HEK293 (cell line): ENCODE measurements around the gene COPS9.

Source experiments
- CTCF ChIA-PET: fragments of 350-600 bp; formaldehyde crosslinking; extraction: SDS; loops from one replicate; lab custom pipeline; 2021; ENCODE audit warnings: antibody characterized with exemption; lab: Yijun Ruan, JAX
- POLR2A ChIA-PET: fragments of 300-600 bp; formaldehyde crosslinking; extraction: SDS; loops from one replicate; lab custom pipeline; 2020; ENCODE audit warnings: antibody characterized with exemption, inconsistent platforms; lab: Yijun Ruan, JAX
- H3K27ac ChIP-seq: fragments of 200-500 bp; sonication (Bioruptor generic); 2 replicates; pipeline ENCODE4 v1.5.1; 2014; ENCODE audit warnings: low read depth, low read length, control low read depth, inconsistent platforms; ENCODE audit errors: extremely low read depth
- H3K36me3 ChIP-seq, 2 experiments: fragments of 200-500 bp in 1 of 2; sonication (Bioruptor generic) in 1 of 2; 1 replicate in 1 of 2; 2 replicates in 1 of 2; pipeline ENCODE4 v1.5.1; 2014 to 2017; ENCODE audit warnings: inconsistent platforms in 2 of 2, low read length in 2 of 2; ENCODE audit not compliant: control insufficient read depth in 2 of 2, insufficient read depth in 1 of 2
- H3K4me1 ChIP-seq: fragments of 200-500 bp; sonication (Bioruptor generic); 2 replicates; pipeline ENCODE4 v1.5.1; 2014; ENCODE audit warnings: mild to moderate bottlenecking, low read length, inconsistent platforms; ENCODE audit not compliant: control insufficient read depth, insufficient read depth
- H3K4me3 ChIP-seq: 2 replicates; pipeline ENCODE4 v1.5.1; 2011; ENCODE audit warnings: low read depth, mild to moderate bottlenecking, control low read depth, low read length, moderate library complexity
- H3K9me3 ChIP-seq: fragments of 200-500 bp; sonication (Bioruptor generic); 2 replicates; pipeline ENCODE4 v1.5.1; 2014; ENCODE audit warnings: low read depth, low read length, inconsistent platforms; ENCODE audit not compliant: control insufficient read depth, insufficient read depth
- BCL11A ChIP-seq: fragments of 450-650 bp; formaldehyde crosslinking; IDR thresholded peaks from 2 replicates; pipeline ENCODE4 v1.5.1; 2016; ENCODE audit warnings: low read depth, missing biosample characterization, missing genetic modification characterization
- GLIS1 ChIP-seq: fragments of 450-650 bp; formaldehyde crosslinking; IDR thresholded peaks from 2 replicates; pipeline ENCODE4 v1.5.1; 2016; ENCODE audit warnings: missing biosample characterization, missing genetic modification characterization
- KLF10 ChIP-seq: fragments of 450-650 bp; IDR thresholded peaks from 2 replicates; pipeline ENCODE4 v1.5.1; 2018; ENCODE audit warnings: missing biosample characterization, mild to moderate bottlenecking, missing genetic modification characterization
- KLF9 ChIP-seq: fragments of 450-650 bp; formaldehyde crosslinking; IDR thresholded peaks from 2 replicates; pipeline ENCODE4 v1.5.1; 2016; ENCODE audit warnings: missing biosample characterization, missing genetic modification characterization, low read depth
- MYNN ChIP-seq: fragments of 450-650 bp; formaldehyde crosslinking; IDR thresholded peaks from 2 replicates; pipeline ENCODE4 v1.5.1; 2016; ENCODE audit warnings: missing biosample characterization, missing genetic modification characterization, borderline replicate concordance
- PBX3 ChIP-seq: sonication (generic); formaldehyde crosslinking; IDR thresholded peaks from 2 replicates; pipeline ENCODE4 v1.8.1; 2022; ENCODE audit warnings: mild to moderate bottlenecking, moderate library complexity, missing genetic modification reagents
- RBAK ChIP-seq: fragments of 450-650 bp; formaldehyde crosslinking; IDR thresholded peaks from 2 replicates; pipeline ENCODE4 v1.5.1; 2016; ENCODE audit warnings: missing biosample characterization, missing genetic modification characterization
- SP2 ChIP-seq: fragments of 450-650 bp; formaldehyde crosslinking; IDR thresholded peaks from 2 replicates; pipeline ENCODE4 v1.5.1; 2016; ENCODE audit warnings: missing biosample characterization, missing genetic modification characterization
- YY2 ChIP-seq: fragments of 450-650 bp; formaldehyde crosslinking; IDR thresholded peaks from 2 replicates; pipeline ENCODE4 v1.5.1; 2016; ENCODE audit warnings: missing biosample characterization, missing genetic modification characterization
- ZBTB8A ChIP-seq: fragments of 450-650 bp; formaldehyde crosslinking; IDR thresholded peaks from 2 replicates; pipeline ENCODE4 v1.5.1; 2016; ENCODE audit warnings: missing biosample characterization, missing genetic modification characterization
- ZNF138 ChIP-seq: fragments of 450-650 bp; formaldehyde crosslinking; IDR thresholded peaks from 2 replicates; pipeline ENCODE4 v1.5.1; 2016; ENCODE audit warnings: missing biosample characterization, missing genetic modification characterization, borderline replicate concordance
- ZNF239 ChIP-seq: fragments of 450-650 bp; formaldehyde crosslinking; IDR thresholded peaks from 2 replicates; pipeline ENCODE4 v1.5.1; 2016; ENCODE audit warnings: missing biosample characterization, missing genetic modification characterization
- ZNF292 ChIP-seq: fragments of 450-650 bp; formaldehyde crosslinking; IDR thresholded peaks from 2 replicates; pipeline ENCODE4 v1.5.1; 2016; ENCODE audit warnings: low read depth, missing biosample characterization, missing genetic modification characterization, borderline replicate concordance
- ZNF311 ChIP-seq: fragments of 450-650 bp; formaldehyde crosslinking; IDR thresholded peaks from 2 replicates; pipeline ENCODE4 v1.5.1; 2017; ENCODE audit warnings: missing biosample characterization, missing genetic modification characterization, borderline replicate concordance
- ZNF335 ChIP-seq: fragments of 450-650 bp; formaldehyde crosslinking; conservative IDR thresholded peaks from 2 replicates; pipeline ENCODE4 v1.5.1; 2016; ENCODE audit warnings: missing biosample characterization, missing genetic modification characterization
- ZNF362 ChIP-seq: fragments of 450-650 bp; formaldehyde crosslinking; IDR thresholded peaks from 2 replicates; pipeline ENCODE4 v1.5.1; 2016; ENCODE audit warnings: missing biosample characterization, missing genetic modification characterization
- ZNF416 ChIP-seq: fragments of 450-650 bp; formaldehyde crosslinking; IDR thresholded peaks from 2 replicates; pipeline ENCODE4 v1.5.1; 2016; ENCODE audit warnings: missing biosample characterization, missing genetic modification characterization
- ZNF48 ChIP-seq: fragments of 450-650 bp; formaldehyde crosslinking; IDR thresholded peaks from 2 replicates; pipeline ENCODE4 v1.5.1; 2016; ENCODE audit warnings: missing biosample characterization, missing genetic modification characterization
- ZNF513 ChIP-seq: fragments of 450-650 bp; IDR thresholded peaks from 2 replicates; pipeline ENCODE4 v1.5.1; 2018; ENCODE audit warnings: missing biosample characterization, missing genetic modification characterization
- ZNF521 ChIP-seq: fragments of 450-650 bp; formaldehyde crosslinking; IDR thresholded peaks from 2 replicates; pipeline ENCODE4 v1.5.1; 2017; ENCODE audit warnings: missing biosample characterization, mild to moderate bottlenecking, missing genetic modification characterization
- ZNF585B ChIP-seq: fragments of 450-650 bp; formaldehyde crosslinking; IDR thresholded peaks from 2 replicates; pipeline ENCODE4 v1.5.1; 2016; ENCODE audit warnings: missing biosample characterization, missing genetic modification characterization
- ZNF621 ChIP-seq: fragments of 450-650 bp; formaldehyde crosslinking; IDR thresholded peaks from 2 replicates; pipeline ENCODE4 v1.5.1; 2017; ENCODE audit warnings: missing biosample characterization, missing genetic modification characterization
- ZNF639 ChIP-seq: fragments of 450-650 bp; formaldehyde crosslinking; IDR thresholded peaks from 2 replicates; pipeline ENCODE4 v1.5.1; 2016; ENCODE audit warnings: missing biosample characterization, missing genetic modification characterization
- ZNF664 ChIP-seq: fragments of 450-650 bp; formaldehyde crosslinking; IDR thresholded peaks from 2 replicates; pipeline ENCODE4 v1.5.1; 2016; ENCODE audit warnings: missing biosample characterization, missing genetic modification characterization
- ZNF777 ChIP-seq: fragments of 450-650 bp; formaldehyde crosslinking; IDR thresholded peaks from 2 replicates; pipeline ENCODE4 v1.5.1; 2017; ENCODE audit warnings: missing biosample characterization, missing genetic modification characterization, borderline replicate concordance
- ZSCAN4 ChIP-seq: fragments of 450-650 bp; formaldehyde crosslinking; IDR thresholded peaks from 2 replicates; pipeline ENCODE4 v1.5.1; 2017; ENCODE audit warnings: missing biosample characterization, missing genetic modification characterization

Gene COPS9

GRCh38 chr2:240107477-240107796 lies 28.7 kb downstream of the COPS9 start:
- no peak overlapping the region for H3K27ac ChIP-seq
- CTCF ChIA-PET, result interaction anchor here (1.0 kb wide), 1 partner anchor 116 kb away, joined by 3 read pairs; no protein-coding TSS in a partner anchor

GRCh38 chr2:240106765-240107476 lies 29.2 kb downstream of the COPS9 start:
- CTCF ChIA-PET, result interaction anchor here (0.7 kb wide), 1 partner anchor 229 kb away, joined by 3 read pairs; no protein-coding TSS in a partner anchor
- Histone ChIP-seq H3K36me3 (no peaks in the 10 kb centered on the region), H3K27ac (no peak overlapping the region), H3K9me3 (no peaks in the 10 kb centered on the region), H3K4me3 (no peak overlapping the region), H3K4me1 (peaks cover 2% of the 10 kb centered on the region; the same call in 1 of the 2 replicates)
- no peak for TF ChIP-seq SP2
- TF ChIP-seq KLF10 (tag by site-specific recombination), result no peak
- TF ChIP-seq ZNF292 (tag by site-specific recombination), result no peak
- TF ChIP-seq ZNF777, result no peak
- no peak for TF ChIP-seq BCL11A (tag by site-specific recombination)
- TF ChIP-seq ZNF585B, result no peak
- TF ChIP-seq ZNF311 (tag by site-specific recombination), result no peak
- TF ChIP-seq ZNF416 (tag by site-specific recombination), result no peak
- no peak for TF ChIP-seq MYNN (tag by site-specific recombination)
- POLR2A ChIA-PET, result interaction anchor here (0.6 kb wide), 1 partner anchor 93 kb away, joined by 4 read pairs; no protein-coding TSS in a partner anchor

More at GRCh38 chr2:240107477-240107796, 28.7 kb downstream of the COPS9 start:
- Histone ChIP-seq H3K4me3 (no peak overlapping the region), H3K36me3 (no peaks in the 10 kb centered on the region), H3K9me3 (no peaks in the 10 kb centered on the region), H3K4me1 (peaks cover 2% of the 10 kb centered on the region; the same call in 1 of the 2 replicates)
- POLR2A ChIA-PET, result no interaction called here
- TF ChIP-seq ZSCAN4, result no peak
- TF ChIP-seq ZNF639, result no peak
- TF ChIP-seq ZNF362 (tag by site-specific recombination), result no peak
- no peak for TF ChIP-seq ZNF48 (tag by site-specific recombination)
- TF ChIP-seq ZNF521, result no peak
- TF ChIP-seq RBAK (tag by site-specific recombination), result no peak
- TF ChIP-seq ZNF664, result no peak
- TF ChIP-seq ZNF138 (tag by site-specific recombination), result no peak
- no peak for TF ChIP-seq BCL11A (tag by site-specific recombination)
- TF ChIP-seq KLF9 (tag by site-specific recombination), result no peak
- TF ChIP-seq PBX3 (CRISPR knock-in tag), result no peak
- TF ChIP-seq YY2 (tag by site-specific recombination), result no peak
- no peak for TF ChIP-seq ZNF513 (tag by site-specific recombination)
- TF ChIP-seq ZNF621 (tag by site-specific recombination), result no peak
- TF ChIP-seq GLIS1 (tag by site-specific recombination), result no peak
- TF ChIP-seq ZNF335 (tag by site-specific recombination), result no peak
- no peak for TF ChIP-seq ZBTB8A (tag by site-specific recombination)
- TF ChIP-seq ZNF239 (tag by site-specific recombination), result no peak
